Measurements from ENCODE around the gene ENO4.

ENO4 gene

DNA sequence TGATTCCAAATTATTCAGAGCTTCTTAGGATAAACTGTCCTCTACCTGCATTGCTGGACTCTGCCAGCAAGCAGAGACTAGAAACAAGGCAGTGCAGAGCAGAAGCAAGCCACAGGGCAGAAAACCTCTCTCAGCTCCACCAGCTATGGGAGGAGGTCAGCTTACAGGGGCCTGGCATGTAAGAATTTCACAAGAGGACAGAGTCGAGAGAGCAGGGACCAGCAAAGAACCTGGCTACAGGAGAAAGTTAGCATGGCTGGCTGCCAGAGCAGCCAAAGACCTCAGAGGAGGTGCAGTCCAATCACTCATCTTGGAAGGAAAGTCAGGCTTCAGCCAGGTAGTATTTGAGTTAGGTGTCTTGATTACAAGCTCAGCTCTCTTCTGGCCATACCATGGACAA lies 62.9 kb downstream of the ENO4 start:
- DNase-seq (ENCODE audit: low read depth in 2 of 2) = no peak

DNA sequence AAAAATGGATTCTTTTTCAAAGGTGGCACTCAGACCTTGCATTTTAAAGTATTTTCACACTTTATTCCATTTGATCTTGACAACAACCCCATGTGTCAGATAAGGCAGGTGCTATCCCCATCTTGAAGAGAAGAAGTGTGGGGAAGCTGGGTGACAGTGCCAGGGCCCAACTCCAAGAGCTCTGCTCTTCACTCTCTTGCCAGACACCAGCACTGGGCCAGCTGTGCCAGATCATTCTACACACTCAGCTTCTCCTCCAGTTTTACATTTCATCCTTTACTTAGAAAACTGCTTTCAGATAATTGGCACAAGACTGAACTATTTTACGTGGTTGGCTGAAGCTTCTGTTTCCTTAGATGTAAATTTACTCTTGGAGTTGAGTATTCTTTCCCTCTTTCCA lies 64.4 kb downstream of the ENO4 start:
- DNase-seq (ENCODE audit: low read depth in 2 of 2) = no peak

DNA sequence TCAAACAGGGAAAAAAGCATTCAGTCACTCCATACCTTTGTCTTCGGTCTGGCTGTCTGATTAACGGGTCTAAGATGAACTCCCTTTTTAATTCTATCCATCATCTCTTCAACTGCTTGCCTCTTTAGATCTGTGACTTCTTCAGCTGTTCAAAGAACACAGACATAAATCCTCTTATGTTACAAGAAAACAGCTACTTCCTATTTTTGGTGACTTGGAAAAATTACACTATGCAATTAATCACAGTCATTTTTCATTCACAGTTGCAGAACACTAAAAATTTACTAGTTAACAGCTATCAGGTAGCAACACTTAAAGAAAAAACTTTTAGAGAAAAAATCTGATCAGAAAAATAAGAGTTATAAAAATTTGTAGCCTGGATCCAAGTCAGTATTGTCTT lies 66.0 kb downstream of the ENO4 start:
- no peak for DNase-seq (ENCODE audit: low read depth in 2 of 2)

DNA sequence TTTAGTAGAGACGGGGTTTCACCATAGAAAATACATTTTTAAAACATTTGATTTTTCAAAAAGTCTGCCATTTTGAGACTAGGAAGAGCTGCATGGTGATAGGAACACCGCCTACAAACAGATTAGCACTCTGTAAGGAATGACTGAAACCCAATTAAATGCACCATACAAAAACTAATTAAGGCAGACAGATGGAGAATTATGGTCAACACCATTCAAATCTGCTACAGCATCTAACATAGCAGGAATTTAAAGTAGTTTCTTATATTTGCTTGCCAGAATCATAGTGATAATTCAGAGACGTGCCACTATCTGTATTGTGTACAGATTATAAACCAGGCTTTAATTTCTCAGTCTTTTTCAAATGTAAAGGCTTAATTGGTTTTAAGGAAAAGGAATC lies 68.2 kb downstream of the ENO4 start:
- DNase-seq (ENCODE audit: low read depth in 2 of 2) = no peak

DNA sequence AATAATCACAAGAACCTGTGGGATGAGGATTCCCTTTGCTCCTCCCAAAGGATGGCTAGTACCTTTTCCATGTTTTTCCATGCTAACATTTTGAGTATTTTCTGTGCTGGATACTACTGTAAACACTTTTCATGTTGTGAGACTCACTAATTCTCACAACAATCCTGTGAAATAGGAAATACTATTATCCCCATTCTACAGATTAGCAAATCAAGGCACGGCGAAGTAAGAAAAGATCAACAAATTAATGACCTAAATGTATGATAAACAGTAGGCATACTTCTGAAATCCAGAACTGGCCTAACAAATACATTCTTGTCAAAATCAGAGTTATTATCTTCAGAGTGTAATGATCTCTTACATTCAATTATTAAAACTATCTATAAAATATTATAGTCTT lies 69.3 kb downstream of the ENO4 start:
- DNase-seq (ENCODE audit: low read depth in 2 of 2) = no peak

DNA sequence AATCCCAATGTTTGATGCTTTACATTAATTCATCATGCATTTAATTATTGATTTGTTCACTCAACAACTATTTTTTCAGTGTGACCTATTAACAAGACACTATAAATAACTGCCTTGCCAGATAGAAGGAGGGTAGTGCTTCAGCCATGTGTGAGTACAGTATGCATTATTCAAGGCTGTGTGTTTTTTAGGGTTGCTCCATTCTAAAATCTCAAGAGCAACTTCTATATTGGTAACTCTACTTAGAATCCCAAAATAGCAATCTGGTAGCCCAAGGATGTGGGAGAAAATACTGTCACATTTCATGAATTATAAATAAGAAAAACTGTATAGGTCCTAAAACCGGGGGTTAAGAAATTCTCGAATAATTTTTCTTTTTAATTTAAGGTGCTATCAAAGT lies 69.9 kb downstream of the ENO4 start:
- no peak for DNase-seq (ENCODE audit: low read depth in 2 of 2)

DNA sequence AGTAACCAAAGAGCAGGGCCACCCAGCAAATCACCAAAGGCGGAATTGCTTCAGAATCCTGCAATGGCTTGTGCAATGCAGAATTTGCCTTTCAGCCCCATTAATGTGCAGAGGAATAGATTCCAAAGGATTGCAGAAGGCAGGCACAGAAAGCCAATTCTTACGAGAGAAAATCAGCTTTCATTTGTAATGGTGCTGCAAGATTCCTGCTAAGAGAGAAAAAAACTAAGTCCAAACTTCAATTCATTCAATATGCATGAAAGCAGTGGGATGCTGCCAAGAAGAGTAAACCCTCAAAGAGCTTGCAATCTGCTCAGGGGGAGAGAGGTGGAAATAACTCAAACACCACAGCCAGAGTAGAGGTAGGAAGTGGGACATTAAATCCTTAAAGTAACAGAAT lies 70.4 kb downstream of the ENO4 start:
- DNase-seq (ENCODE audit: low read depth in 2 of 2) = no peak

DNA sequence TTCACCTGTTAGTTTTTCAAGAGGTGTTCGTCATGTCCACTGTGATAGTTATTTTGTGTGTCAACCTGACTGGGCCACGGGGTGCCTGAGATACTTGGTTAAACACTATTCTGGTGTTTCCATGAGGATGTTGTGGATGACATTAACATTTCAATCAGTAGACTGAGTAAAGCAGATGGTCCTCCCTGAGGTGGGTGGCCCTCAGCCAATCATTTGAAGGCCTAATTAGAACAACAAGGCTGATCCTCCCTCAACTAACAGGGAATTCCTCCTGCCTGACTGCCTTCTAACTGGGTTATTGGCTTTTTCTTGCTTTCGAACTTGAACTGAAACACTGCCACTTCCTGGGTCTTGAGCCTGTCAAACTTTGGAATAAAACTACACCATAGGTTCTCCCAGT lies 75.8 kb downstream of the ENO4 start:
- DNase-seq (ENCODE audit: low read depth in 2 of 2) = no peak

DNA sequence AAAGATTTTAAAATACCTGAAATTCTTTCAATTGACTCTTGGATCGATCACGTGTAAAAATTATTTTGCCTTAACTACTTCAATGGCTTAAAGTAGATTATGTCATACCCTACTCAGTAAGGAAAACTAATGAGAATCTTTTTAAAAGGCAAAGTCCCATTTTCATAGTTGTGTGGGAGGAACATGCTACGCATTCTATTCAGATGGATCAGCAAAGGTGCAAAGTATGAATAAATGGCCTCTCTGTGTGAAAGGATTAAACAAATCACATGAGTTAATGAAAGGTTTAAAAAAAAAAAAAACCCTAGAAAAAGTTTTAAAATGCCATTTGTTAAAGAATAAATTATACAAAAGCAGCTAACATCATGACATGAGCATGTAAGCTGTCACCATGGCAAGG lies 77.1 kb downstream of the ENO4 start:
- DNase-seq (ENCODE audit: low read depth in 2 of 2) = no peak

DNA sequence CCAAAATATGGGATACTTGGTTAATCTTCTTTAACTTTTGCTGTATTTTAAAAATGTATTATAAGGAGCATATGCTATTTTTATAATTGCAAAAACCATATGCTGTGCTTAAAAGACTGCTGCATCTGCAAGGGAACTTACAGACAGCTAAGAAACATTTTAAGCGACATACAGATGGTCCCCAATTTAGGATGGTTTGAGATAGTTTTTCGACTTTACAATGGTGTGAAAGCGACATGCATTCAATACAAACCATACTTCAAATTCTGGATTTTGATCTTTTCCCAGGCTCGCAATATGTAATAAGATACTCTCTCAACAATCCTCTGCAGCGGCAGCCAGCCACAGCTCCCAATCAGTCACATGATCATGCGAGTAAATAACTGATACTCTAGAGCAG lies 82.5 kb downstream of the ENO4 start:
- no peak for DNase-seq (ENCODE audit: low read depth in 2 of 2)

Measured in stimulated activated CD4-positive, alpha-beta T cell treated with anti-CD3 and anti-CD28 coated beads, Interleukin-12 subunit alpha, Interleukin-12 subunit beta, amount 100 ng/mL, for 24 hours (primary cell).